Fibroblast of lung (primary cell): Measurements from ENCODE around the gene APBB3.

Source experiments
- EZH2 ChIP-seq: IDR thresholded peaks from 2 replicates; pipeline ENCODE4 v1.5.1; 2012; ENCODE audit warnings: low read length, control low read depth, mild to moderate bottlenecking; ENCODE audit errors: missing control alignments
- TF ChIP-seq, protein P1 (sequence below), 2 donors: IDR thresholded peaks in 1 of 2; conservative IDR thresholded peaks in 1 of 2; 1 replicate in 1 of 2; 2 replicates in 1 of 2; pipeline ENCODE4 v1.5.1; 2011 to 2012; ENCODE audit warnings: low read length in 2 of 2, control low read depth in 1 of 2, inconsistent platforms in 1 of 2, low read depth in 1 of 2, mild to moderate bottlenecking in 1 of 2

DNA sequence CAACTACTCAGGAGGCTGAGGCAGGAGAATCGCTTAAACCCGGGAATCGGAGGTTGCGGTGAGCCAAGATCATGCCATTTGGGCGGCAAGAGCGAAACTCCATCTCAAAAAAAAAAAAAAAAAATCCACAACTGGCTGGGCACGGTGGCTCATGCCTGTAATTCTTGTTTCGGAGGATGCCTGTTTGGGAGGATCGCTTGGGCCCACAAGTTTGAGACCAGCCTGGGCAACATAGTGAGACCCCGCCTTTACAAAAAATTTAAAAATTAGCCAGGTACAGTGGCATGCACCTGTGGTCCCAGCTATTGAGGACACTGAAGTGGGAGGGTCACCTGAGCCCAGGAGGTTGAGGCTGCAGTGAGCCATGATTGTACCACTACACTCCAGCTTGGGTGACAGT lies 18.8 kb downstream of the APBB3 start:
- TF ChIP-seq, protein P1, sequence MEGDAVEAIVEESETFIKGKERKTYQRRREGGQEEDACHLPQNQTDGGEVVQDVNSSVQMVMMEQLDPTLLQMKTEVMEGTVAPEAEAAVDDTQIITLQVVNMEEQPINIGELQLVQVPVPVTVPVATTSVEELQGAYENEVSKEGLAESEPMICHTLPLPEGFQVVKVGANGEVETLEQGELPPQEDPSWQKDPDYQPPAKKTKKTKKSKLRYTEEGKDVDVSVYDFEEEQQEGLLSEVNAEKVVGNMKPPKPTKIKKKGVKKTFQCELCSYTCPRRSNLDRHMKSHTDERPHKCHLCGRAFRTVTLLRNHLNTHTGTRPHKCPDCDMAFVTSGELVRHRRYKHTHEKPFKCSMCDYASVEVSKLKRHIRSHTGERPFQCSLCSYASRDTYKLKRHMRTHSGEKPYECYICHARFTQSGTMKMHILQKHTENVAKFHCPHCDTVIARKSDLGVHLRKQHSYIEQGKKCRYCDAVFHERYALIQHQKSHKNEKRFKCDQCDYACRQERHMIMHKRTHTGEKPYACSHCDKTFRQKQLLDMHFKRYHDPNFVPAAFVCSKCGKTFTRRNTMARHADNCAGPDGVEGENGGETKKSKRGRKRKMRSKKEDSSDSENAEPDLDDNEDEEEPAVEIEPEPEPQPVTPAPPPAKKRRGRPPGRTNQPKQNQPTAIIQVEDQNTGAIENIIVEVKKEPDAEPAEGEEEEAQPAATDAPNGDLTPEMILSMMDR (conservative IDR thresholded peaks at IDR 0.05 in 1 of 2, IDR thresholded peaks at IDR 0.05 in 1 of 2; ENCODE audit: low read depth in 1 of 2, low read length in 2 of 2), result no peak
- TF ChIP-seq EZH2, result no peak
